ENCODE results near the gene CCDC9B. TPM values are rescaled to one million over a fixed set of nuclear protein-coding genes. Genes with fewer than 3 reads are reported as not detected.
A peak's percentile ranks its signal among the peaks of the same experiment; 100 is the strongest.

CCDC9B gene
- total RNA-seq, 1 donor: 23.9 TPM

- H4K20me1 ChIP-seq (ENCODE audit: insufficient read depth, low read length): no peaks in the 10 kb centered on the region
- peaks cover 2% of the 10 kb centered on the region for H3K4me1 ChIP-seq (ENCODE audit: insufficient read depth, low read length)
- DNase-seq (ENCODE audit: insufficient read length, low spot score, missing footprints): no peak
- no peak for TF ChIP-seq CTCF (IDR thresholded peaks at IDR 0.05; ENCODE audit: extremely low read depth, low read depth, low read length)
- H3K9me3 ChIP-seq (ENCODE audit: low read depth, low read length): no peaks in the 10 kb centered on the region
- peak overlapping the region; percentile 85 for H3K4me2 ChIP-seq (ENCODE audit: insufficient read depth, low read length)
- H3K27ac ChIP-seq (ENCODE audit: low read depth, low read length): no peak overlapping the region
- no peaks in the 10 kb centered on the region for H3K79me2 ChIP-seq (ENCODE audit: insufficient read depth, low read length)
- no peak overlapping the region for H3K4me3 ChIP-seq (ENCODE audit: insufficient read depth, low read length)
- peaks cover 42% of the 10 kb centered on the region for H3K27me3 ChIP-seq (ENCODE audit: insufficient read depth, low read length)
- H2AFZ ChIP-seq (ENCODE audit: low read length): no peak overlapping the region
- no peaks in the 10 kb centered on the region for H3K36me3 ChIP-seq (ENCODE audit: insufficient read depth, low read length)
Measured at GRCh38 chr15:40283615-40284300, 57.0 kb downstream of the CCDC9B start.

GRCh38 chr15:40282869-40283614, 57.7 kb downstream of the CCDC9B start, which contains the start of gene ANKRD63:
Gene ANKRD63 (minus strand): TSS chr15:40283064. CDS start chr15:40282586, 478 bp downstream.
- TF ChIP-seq CTCF (IDR thresholded peaks at IDR 0.05; ENCODE audit: extremely low read depth, low read depth, low read length): no peak
- H3K36me3 ChIP-seq (ENCODE audit: insufficient read depth, low read length): no peaks in the 10 kb centered on the region
- no peak within 1 kb of the TSS for H3K27ac ChIP-seq (ENCODE audit: low read depth, low read length)
- H3K79me2 ChIP-seq (ENCODE audit: insufficient read depth, low read length): no peaks in the 10 kb centered on the region
- peaks cover 49% of the 10 kb centered on the region for H3K27me3 ChIP-seq (ENCODE audit: insufficient read depth, low read length)
- H2AFZ ChIP-seq (ENCODE audit: low read length): peak within 1 kb of the TSS; percentile 51
- peaks cover 2% of the 10 kb centered on the region for H3K4me1 ChIP-seq (ENCODE audit: insufficient read depth, low read length)
- peak within 1 kb of the TSS; percentile 65 for H3K4me3 ChIP-seq (ENCODE audit: insufficient read depth, low read length)
- peak within 1 kb of the TSS; percentile 85 for H3K4me2 ChIP-seq (ENCODE audit: insufficient read depth, low read length)
- H3K9me3 ChIP-seq (ENCODE audit: low read depth, low read length): no peaks in the 10 kb centered on the region
- no peak for DNase-seq (ENCODE audit: insufficient read length, low spot score, missing footprints)
- H4K20me1 ChIP-seq (ENCODE audit: insufficient read depth, low read length): no peaks in the 10 kb centered on the region

GRCh38 chr15:40282147-40282868, 58.4 kb downstream of the CCDC9B start:
- Histone ChIP-seq H3K4me1 (ENCODE audit: insufficient read depth, low read length) (peaks cover 2% of the 10 kb centered on the region), H3K4me2 (ENCODE audit: insufficient read depth, low read length) (peak overlapping the region; percentile 85), H2AFZ (ENCODE audit: low read length) (peak overlapping the region; percentile 51), H3K27me3 (ENCODE audit: insufficient read depth, low read length) (peaks cover 56% of the 10 kb centered on the region), H4K20me1 (ENCODE audit: insufficient read depth, low read length) (no peaks in the 10 kb centered on the region), H3K9me3 (ENCODE audit: low read depth, low read length) (no peaks in the 10 kb centered on the region), H3K79me2 (ENCODE audit: insufficient read depth, low read length) (no peaks in the 10 kb centered on the region), H3K27ac (ENCODE audit: low read depth, low read length) (no peak overlapping the region), H3K4me3 (ENCODE audit: insufficient read depth, low read length) (peak overlapping the region; percentile 65), H3K36me3 (ENCODE audit: insufficient read depth, low read length) (no peaks in the 10 kb centered on the region)
- DNase-seq (ENCODE audit: insufficient read length, low spot score, missing footprints): peak; percentile 96
- peak; percentile 22 for TF ChIP-seq CTCF (IDR thresholded peaks at IDR 0.05; ENCODE audit: extremely low read depth, low read depth, low read length)

Measured in osteoblast (primary cell).